ENCODE data around the gene RUNX2.
A peak's percentile ranks its signal among the peaks of the same experiment; 100 is the strongest.

RUNX2 gene

DNA sequence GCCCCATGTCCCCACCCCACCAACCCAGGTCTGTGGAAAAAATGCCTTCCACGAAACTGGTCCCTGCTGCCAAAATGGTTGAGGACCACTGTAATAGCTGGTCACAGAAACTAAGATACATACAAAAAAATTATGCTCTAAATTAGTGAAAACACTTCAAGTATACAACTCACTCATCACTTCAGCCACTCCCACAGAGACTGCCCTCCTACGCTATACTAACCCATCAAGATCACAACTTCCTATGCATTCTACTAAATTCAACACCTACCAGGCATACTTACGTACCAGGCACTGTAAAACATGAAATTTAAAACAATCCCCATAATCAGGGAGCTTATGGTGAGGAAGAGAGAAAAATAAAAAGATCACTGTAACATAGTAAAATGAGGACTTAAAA, 22.9 kb downstream of the RUNX2 start:
- no peak for DNase-seq

DNA sequence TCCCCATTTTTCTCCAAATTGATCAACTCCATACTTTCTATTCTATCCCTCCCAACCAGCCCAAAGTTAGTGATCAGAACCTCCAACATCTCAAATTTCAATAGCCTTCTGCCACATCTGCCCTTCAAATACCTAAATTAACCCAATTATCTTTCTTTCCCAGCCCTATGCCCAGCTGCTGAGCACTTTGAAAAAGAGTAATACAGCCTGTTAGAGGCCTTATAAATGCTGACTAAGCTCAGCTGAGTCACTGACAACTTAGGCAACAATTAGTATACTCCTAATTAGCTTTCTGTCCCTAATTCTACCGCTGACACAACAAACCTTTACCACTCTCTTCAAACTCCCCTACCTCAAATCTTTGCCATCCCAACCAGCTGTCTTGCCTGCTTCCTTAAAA, 23.5 kb downstream of the RUNX2 start:
- DNase-seq, result no peak

- no peak for DNase-seq
These were observed 25.5 kb downstream of the RUNX2 start for GRCh38 chr6:45353654-45354053.

DNA sequence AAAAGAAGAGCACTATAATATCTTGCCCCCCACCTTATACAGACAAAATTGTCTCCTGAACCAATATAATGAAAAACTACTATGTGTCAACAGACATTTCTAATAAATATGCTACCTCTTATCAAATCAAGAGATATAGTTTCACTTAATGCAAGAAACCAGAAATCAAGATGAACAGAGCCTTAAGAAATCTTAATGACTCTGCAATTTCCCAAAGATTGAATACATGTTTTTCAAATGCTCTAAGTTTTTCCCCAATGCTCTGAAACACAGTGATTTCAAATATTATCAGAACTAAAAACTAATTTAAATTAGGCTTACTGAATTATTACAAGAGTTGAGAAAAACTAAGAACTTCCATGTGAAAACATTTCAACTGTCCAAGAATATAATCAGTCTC, 36.3 kb downstream of the RUNX2 start:
- DNase-seq, result no peak

GRCh38 chr6:45365036-45365435, 36.9 kb downstream of the RUNX2 start:
- no peak for DNase-seq

DNA sequence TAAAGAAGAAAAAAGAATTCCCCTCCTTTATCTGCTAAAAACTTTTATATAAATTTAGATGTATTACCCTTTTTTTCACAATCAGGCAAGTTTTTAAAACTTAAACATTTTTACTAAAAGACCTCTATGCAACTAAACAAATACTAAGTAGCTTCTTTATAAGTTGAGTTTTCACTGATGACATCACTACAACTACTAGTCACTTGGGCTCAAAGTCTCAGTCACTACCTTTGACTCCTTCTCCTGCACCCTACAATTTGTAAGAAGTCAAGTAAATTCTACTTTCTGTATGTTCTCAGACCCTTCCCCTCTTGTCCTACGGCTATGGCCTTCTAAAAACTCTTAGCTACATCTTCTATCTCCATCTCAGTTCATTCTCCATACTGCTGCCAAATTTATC, 38.4 kb downstream of the RUNX2 start:
- DNase-seq, result no peak

DNA sequence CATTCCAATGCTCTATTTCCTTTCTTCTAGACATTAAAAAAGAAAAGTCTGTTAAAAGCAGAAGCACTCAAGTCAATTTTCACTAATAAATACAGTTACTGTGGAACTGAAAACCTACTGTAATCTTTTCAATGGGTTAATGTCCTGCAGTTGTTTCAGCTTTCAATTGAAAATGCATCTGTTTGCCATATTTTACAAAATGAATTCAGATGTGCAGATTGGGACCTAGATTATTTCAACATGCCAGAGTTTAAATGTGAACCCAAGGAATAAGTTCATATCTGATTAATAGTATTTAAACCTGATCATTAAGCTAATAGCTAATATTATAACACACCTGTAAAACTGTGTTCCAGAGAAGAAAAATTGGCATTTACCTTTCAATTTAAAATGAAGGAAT, 39.9 kb downstream of the RUNX2 start:
- no peak for DNase-seq

DNA sequence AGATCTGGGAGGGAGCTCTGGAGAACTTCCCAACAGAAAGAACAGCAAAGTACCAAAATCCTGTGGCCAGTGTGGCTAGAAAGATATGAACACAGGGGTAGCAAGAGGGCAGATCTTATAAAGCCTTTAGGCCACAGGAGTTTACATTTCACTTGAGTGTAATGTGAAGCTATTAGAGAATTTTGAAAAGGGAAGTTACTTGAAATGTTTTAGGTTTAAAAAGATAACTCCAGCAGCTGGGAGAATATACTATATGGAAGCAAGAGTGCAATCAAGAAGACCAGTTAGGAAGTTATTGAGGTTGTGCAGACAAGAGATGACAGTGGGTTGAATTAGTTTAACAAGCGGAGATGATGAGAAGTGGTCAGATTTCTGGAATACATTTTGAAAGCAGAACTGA, 41.7 kb downstream of the RUNX2 start:
- DNase-seq, result no peak

GRCh38 chr6:45371924-45372573, 43.9 kb downstream of the RUNX2 start:
- no peak for DNase-seq

DNA sequence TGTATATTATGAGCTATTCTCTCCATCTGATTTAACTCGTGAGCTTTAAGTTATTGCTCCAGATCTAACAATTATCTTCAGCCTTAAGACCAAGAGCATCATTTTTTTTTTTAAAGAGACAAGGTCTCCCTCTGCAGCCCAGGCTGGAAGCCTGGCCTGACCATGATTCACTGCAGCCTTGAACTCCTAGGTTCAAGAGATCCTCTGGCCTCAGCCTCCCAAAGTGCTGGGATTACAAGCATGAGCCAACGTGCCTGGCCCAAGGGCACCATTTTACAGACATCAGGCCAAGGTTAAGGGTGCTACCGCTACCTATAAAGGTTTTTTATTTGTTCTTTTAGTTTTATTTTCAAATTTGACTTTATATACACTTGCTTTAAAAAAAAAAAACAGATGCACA, 47.3 kb downstream of the RUNX2 start:
- DNase-seq, result peak in 1 of 56 donors; percentile 1

GRCh38 chr6:45376310-45377042, 48.3 kb downstream of the RUNX2 start:
- no peak for DNase-seq

- DNase-seq, result peak in 11 of 56 donors; percentile 11 to 84 (median 65)
These were observed 49.0 kb downstream of the RUNX2 start for GRCh38 chr6:45377043-45377553.

GRCh38 chr6:45377554-45378333, 49.6 kb downstream of the RUNX2 start, which contains the start of gene SUPT3H:
TSS of gene SUPT3H (minus strand) at chr6:45377934.
- DNase-seq, result peak; percentile 53 to 93 (median 85)

DNA sequence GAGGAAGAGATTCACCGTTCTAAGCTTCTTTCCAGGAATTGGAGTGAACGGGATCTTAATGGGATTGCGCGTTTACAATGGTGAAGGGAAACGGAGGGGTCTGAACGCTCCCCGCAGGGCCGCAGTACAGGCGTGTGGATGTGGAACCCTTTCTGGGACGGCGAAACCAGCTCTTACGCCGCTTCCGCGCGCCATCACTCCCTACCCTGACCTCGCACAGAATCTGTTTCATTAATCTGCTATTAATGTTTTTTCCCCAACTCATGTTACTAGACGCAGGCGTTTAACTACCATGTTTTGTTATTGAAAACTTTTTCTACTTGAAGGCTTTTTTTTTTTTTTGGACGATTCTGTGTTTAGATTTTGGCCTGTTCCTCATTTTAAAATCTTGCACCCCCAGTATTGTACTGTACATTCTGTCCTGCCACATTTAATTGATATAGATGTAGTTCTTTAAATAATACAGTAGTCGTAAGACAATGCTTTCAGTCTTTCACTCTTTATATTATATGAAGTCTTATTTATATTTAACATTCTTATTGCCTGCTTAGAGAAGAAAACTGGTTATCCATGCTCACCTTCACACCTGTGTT, 50.3 kb downstream of the RUNX2 start:
- peak in 21 of 56 donors; percentile 13 to 73 (median 43) for DNase-seq

DNA sequence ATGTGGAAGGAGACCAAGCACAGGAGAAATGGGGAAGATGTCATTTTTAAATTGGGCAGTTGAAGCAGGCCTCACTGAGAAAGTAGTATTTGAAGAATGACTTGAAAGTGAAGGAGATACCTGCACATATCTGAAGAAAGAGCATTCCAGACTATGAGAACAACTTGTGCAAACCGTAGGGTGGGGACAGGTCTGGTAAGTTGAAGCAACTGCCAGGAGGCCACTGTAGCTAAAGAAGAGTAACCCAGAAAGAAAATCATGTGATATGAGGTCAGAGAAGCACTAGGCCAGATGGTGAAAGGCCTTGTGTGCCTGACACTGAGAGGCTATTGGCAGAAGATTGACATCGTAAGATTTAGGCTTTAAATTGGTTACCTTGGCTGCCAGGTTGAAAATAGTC, 54.3 kb downstream of the RUNX2 start:
- no peak for DNase-seq

- no peak for DNase-seq
These were observed 58.4 kb downstream of the RUNX2 start for GRCh38 chr6:45386501-45386900.

- no peak for DNase-seq
These were observed 59.1 kb downstream of the RUNX2 start for GRCh38 chr6:45387236-45387635.

- no peak for DNase-seq
These were observed 60.2 kb downstream of the RUNX2 start for GRCh38 chr6:45388328-45388727.

- no peak for DNase-seq
These were observed 66.5 kb downstream of the RUNX2 start for GRCh38 chr6:45394586-45395095.

- no peak for DNase-seq
These were observed 70.1 kb downstream of the RUNX2 start for GRCh38 chr6:45398075-45398813.

- no peak for DNase-seq
These were observed 71.9 kb downstream of the RUNX2 start for GRCh38 chr6:45400021-45400420.
